ENCODE results near the gene NCBP3.
"Not testable (repeated sequence)": the region's sequence is repeated elsewhere in the genome, so short reads cannot be mapped to it uniquely, and the experiment has no call there.

The NCBP3 gene

DNA sequence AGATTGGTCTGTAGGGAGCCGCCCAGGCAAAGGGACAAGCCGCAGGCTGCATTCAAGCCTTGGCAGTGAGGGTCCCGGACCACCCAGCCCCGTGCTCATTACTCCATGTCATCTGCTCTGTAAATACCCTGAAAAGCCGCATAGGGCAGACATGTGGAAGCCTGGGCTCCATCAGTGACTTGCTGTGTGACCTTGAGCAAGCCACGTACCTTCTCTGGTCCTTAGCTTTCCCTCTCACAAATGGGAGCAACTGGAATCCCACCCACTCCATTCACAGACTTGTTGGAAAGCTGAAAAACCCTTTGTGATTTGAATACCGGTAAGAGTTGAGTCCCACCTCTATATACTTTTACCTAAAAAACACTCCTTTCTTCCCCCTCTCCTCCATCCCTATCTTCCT lies 34.9 kb upstream of the NCBP3 start:
- in situ Hi-C loops (cut with MboI; ENCODE audit: low sequenced_read_pairs), result no loop called here

DNA sequence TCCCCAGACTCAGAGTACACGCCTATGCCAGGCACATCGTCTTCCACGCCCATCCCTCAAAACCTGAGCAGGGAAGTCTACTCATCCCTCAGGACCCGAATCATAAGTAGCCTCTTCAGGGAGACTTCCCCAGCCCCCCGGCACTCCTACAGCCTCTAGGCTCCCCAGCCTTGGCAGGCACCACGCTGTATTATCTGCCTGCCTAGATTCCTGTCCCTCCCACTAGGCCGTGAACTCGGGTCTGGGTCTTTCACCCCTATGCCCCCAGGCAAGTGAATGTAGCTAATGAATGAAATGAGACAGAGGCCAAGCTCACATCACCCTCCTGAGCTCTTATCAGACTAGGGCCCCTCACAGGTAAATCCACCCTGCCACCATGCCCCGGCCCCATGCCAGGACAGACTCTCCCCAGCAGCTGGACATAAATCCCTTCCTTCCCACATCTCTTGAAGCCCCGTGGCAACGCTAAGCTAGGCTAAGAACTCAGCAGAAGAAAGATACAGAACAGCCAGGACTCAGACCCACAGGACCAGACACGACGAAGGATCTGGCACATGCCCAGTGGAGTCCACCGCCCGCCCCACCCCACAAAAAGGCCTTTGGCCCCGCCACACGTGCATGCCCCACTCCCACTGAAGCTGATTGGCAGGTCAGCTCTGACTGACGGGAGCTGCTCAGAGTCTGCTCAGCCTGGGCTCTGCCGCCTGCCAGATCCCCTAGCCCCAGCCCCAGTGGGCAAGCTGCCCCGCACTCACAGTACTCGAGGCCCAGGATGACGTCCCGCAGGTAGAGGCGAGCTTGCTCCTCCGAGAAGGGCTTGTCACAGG lies 33.8 kb upstream of the NCBP3 start:
- in situ Hi-C loops (cut with MboI; ENCODE audit: low sequenced_read_pairs), result no loop called here

DNA sequence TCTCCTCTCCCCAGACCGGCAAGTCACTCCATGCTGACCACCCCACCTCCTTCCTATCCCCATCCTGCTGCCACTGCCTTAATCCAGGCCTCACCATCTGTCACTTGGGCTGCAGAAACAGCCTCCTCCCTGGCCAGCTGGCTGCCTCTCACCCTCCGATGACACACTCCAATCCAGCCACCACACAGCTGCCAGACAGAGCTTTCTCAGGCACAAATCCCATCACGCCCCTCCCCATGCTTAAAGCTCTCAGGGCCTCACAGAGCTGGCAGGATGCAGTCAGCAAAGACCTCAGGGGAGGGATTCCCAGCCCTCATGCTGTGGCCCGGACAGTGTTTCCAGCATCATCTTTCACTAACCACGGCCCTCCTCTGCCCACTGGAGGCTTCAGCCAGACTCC lies 33.1 kb upstream of the NCBP3 start:
- in situ Hi-C loops (cut with MboI; ENCODE audit: low sequenced_read_pairs), result no loop called here

DNA sequence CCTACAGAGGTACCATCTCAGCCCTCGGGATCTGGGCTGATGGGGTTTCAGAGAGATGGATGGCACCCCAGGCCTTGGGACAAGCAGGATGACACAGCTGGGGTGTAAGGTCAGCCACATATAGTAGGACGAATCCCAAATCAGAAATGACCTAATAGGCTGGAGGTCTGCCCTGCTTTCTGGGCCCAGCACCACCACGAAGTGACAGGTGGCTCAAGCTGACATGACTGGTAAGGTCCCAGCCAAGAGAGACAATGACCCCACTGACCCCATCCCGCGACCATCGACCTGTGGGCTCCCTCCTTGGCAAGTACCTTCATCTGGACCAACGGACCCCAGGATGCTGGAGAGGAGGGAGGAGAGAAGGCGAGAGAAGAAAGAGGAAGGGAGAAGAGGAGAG lies 31.2 kb upstream of the NCBP3 start:
- in situ Hi-C loops (cut with MboI; ENCODE audit: low sequenced_read_pairs), result no loop called here

DNA sequence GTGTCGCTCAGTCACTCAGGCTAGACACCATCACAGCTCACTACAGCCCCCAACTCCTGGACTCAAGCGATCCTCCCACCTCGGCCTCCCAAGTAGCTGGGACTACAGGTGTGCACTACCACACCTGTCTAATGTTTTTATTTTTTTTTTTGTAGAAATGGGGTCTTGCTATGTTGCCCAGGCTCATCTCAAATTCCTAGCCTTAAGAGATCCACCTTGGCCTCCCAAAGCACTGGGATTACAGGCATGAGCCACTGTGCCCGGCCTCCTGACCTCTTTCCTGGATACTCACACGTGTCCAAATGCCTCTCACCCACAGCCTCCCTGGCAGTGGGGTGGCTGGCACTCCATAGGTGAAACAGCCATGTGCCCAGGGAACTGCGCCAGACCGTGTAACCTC lies 29.3 kb upstream of the NCBP3 start:
- in situ Hi-C loops (cut with MboI; ENCODE audit: low sequenced_read_pairs), result no loop called here

DNA sequence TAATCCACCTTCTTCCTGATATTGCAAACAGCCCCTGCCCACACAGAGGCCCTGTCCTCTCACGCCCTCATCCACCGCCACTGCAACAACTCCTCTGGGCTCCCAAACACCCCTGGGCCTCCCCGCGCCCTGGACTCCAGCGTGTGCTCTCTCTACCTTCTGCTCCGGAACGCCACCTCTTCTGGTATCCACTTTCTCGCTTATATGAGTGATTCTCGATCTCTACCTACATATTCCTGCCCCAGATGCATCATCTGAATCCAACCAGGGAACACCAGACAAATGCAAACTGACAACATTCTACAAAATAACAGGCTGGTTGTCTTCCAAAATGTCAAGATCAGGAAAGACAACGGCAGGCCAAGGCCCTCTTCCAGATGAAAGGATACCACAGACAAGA lies 27.8 kb upstream of the NCBP3 start:
- in situ Hi-C loops (cut with MboI; ENCODE audit: low sequenced_read_pairs), result no loop called here

DNA sequence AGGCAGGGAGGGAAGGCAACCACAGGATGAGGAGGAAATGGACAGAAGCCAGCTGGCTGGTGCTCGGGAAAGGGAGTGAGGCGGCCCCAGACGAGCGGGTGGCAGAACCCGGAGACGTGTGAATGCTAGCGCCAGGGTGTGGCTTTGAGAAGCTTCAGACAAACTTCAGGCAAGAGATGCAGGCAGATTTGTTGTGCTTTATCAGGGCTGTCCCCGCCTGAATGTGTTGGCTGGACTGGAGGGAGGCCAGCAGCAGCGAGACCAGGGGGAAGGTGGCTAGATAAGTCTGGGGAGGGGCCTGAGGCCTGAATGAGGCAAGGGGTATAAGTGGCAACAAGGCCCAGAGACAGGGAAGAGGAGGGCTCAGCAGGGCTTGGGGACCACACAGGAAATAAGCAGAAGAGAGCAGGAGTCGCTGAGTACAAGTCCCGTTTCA lies 24.8 kb upstream of the NCBP3 start:
- in situ Hi-C loops (cut with MboI; ENCODE audit: low sequenced_read_pairs), result no loop called here

DNA sequence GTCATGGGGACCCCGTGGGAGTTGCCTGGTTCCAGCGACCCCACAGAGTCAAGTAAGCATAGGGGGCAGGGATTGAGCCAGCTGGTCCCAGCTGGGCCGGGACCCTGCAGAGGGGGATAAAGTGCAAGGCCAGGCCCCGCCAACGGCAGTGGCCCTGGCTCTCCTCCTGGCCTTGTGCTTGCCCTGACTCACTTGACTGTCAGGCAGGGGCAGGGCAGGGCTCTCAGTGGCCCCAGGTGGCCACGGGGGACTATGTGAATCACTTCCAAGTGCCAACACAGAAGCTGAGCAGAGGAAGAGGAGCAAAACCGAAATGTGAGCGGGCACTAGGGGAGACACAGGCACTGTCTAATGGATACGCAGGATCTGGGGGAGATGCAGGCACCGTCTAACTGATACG lies 21.6 kb upstream of the NCBP3 start:
- in situ Hi-C loops (cut with MboI; ENCODE audit: low sequenced_read_pairs), result no loop called here

DNA sequence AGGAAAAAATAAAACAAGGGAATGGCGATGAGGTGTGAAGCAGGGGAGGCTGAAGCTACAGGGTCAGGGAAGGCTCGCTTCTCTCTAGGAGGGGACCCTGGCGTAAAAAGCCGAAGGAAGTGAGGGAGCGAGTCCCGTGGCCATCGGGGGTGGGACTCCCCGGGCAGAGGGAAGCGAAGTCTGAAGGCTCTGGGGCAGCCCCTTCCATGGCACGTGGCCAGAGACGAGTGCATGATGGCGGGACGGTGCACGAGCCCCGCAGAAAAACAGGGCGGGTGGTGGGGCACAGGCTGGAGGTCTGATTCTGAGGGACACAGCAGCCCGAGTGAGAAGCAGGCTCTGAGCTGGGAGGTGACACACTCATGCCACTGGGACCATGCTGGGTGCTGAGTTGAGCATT lies 21.1 kb upstream of the NCBP3 start:
- in situ Hi-C loops (cut with MboI; ENCODE audit: low sequenced_read_pairs), result no loop called here

DNA sequence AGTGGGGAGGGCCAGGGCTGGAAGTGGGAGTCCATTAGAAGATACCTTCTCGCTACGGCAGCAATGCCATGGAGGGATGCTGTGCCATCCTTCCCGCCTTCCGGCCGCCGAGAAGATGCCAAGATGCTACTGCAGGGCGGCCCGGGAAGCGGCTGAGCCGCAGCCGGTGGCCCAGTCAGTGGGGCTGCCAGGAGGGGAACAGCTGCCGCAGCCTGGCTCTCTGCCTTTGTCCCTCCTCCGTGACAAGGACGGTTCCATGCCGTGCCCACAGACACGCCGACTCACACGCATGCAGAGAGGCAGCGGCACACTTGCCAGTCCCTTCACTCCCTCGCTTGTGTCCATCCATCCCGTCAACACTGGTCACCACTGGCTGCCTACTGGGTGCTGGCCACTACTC lies 20.2 kb upstream of the NCBP3 start:
- in situ Hi-C loops (cut with MboI; ENCODE audit: low sequenced_read_pairs), result no loop called here

DNA sequence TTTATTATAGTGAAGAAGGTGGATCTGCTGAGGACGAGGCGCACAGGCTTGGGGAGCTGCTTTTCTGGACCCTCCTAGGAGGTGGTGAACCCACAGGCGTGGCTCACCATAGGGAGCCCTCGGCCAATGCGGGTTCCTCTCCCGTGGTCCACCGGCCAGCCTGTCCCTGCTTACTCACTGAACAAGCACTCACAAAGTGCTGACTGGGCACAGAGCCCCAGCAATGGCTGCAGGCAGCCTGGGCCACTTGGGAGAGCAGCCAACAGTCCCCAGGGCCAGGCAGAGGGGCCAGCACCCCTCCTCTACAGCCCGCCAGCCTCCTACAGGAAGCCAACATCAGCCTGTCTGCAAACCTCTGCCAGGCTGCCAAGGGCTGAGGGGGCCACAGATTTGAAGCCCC lies 19.1 kb upstream of the NCBP3 start:
- in situ Hi-C loops (cut with MboI; ENCODE audit: low sequenced_read_pairs), result no loop called here

DNA sequence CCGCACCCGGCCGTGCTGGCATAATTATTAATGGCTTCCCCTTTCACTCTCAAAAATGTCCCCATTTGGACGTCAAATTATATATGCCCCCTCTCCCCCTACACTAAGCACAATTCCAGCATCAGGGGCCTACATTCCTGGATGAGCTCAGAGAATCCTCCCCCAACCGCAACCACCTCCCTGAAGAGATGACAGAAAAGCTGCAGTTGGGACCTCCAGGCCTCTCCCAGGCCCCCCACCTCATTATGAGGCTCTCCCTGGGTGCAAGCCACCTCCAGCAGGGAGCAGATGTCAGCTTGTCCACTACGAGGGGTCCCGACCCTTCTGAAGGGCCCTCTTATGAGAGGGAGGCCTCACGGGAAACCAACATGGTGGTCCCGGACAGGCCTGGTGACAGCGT lies 18.5 kb upstream of the NCBP3 start:
- in situ Hi-C loops (cut with MboI; ENCODE audit: low sequenced_read_pairs), result no loop called here

DNA sequence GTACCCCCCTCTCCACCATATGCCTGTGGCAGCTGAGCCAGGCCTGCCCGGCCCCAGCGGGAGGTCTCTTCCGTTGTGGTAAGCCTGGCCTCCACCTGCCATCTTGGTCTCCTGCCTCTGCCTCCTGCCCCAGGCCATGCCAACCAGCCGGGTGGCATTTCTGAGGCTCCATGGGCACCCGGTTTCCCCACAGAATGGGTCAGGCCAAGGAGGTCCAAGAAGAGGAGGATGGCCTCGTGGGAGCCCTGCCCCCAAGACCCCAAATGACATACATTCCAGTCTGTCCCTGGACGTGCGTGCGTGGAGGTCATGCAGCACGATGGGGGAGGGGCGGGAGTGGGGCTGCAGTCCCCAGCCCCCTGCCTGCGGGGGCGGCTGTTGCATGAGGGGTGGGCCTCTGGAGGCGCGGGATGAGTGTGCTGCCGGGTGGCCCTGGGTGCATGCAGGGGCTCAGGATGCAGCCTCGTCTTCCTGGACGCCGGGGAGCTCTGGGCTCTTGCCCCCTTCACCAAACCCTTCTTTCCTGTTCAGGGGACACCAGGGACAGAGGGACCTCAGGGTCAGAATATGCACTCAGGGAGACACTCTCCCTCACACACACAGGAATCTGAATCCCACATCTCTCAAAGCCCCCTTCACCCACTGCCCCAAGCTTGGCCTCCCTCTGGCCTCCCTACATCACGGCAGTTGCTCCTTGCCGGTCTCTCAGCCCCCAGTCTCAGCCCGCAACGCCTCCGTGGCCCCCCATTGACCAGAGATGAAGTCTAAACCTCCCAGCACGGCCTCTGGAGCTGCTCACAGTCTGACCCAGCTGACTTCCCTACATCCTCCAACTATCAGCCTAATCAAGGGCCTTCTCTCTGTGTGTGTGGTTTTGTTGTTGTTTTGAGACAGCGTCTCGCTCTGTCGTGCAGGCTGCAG lies 16.0 kb upstream of the NCBP3 start:
- in situ Hi-C loops (cut with MboI; ENCODE audit: low sequenced_read_pairs), result no loop called here

DNA sequence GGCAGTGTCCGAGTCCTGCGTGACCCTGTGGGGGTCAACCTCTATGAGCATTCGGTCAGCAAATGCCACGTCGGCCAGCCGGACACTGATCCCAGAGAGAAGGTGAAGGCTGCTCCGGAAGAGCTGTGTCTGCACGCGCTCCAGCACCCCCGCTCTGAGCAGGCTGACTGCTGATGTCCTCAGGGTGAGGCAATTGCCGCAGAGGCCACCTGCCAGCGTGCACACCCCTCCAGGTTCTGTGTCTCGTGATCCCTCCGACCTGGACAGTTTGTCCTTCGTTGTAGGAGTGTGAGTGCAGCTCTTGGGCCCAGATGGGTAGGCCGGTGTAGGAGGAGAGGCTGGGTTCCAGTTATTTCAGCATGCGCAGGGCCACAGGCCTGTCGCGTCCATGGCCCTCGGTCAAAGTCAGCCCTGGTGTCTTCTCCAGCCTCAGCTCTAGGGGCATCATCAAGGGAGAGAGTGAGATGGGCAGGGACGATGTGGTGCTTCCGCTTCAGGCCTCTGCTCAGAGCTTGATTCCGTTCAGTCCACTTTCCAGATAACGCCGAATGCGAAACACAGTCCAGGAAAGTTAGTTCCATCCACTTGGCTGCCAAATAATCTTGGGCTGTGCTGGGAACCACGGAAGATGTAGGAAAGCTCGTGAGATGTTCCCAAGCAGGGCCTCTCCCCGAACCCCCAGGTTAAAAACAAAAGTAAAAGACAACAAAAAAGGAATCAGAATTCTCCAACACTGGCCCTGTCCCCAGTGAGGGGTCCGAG lies 15.1 kb upstream of the NCBP3 start:
- in situ Hi-C loops (cut with MboI; ENCODE audit: low sequenced_read_pairs), result no loop called here

DNA sequence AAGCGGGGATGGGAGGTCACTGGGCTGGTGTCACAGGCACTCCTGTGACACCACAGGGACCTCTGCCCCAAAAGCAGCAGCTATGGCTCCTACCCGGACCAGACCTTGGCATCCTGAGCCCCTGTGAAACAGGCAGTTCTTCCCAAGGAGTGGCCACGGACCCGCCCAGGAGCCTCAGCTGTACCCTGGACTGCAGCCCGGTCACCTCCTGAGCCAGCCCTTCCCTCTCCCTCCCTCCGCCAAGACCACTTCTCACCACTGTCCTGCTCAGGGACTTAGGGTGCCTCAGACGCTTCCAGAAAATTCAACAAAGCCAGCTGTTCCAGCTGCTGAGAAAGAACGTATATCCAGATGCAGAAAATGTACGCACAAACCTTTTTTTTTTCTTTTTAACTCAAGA lies 13.9 kb upstream of the NCBP3 start:
- in situ Hi-C loops (cut with MboI; ENCODE audit: low sequenced_read_pairs), result no loop called here

DNA sequence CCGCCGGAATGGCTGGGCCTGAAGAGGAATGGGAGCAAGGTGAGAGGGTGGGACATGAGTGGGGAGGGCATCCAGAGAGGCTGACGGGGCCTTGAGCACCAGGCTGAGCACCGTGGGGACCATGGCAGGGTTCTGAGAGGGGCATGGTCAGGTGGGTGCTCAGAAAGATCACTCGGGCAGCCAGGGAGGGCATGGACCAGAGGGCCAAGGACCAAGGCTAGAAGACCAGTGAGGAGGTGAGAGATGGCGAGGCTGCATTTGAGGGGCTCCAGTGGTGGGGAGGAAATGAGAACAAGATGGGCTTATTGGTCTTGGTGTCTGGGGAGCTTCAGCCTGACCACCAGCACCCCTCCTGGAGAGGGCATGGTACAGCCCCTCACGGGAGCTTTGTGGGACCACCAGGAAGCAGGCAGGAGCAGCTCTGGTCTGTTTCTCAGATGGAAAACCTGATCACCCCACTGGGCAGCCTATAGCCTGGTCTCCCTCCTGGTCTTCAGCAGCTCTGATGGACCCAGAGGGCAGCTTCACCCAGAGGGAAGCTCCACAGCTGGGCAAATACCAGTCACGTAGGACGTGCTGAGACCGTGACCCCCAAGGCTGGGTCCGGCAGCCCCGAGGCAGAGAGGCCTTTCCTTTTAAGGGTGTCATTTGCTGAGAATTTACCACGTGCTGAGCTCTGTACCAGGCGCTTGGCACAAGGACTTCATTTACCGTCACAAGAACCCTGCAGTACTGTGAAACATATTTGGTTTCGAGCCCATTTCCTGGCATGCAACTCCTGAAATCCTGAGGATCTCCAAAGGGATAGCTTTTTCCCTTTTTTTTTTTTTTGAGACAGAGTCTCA lies 11.4 kb upstream of the NCBP3 start:
- in situ Hi-C loops (cut with MboI; ENCODE audit: low sequenced_read_pairs), result no loop called here

DNA sequence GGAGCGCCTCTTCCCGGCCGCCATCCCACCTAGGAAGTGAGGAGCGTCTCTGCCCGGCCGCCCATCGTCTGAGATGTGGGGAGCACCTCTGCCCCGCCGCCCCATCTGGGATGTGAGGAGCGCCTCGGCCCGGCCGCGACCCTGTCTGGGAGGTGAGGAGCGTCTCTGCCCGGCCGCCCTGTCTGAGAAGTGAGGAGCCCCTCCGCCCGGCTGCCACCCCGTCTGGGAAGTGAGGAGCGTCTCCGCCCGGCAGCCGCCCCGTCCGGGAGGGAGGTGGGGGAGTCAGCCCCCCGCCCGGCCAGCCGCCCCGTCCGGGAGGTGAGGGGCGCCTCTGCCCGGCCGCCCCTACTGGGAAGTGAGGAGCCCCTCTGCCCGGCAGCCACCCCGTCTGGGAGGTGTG lies 8.2 kb upstream of the NCBP3 start:
- in situ Hi-C loops (cut with MboI; ENCODE audit: low sequenced_read_pairs), result not testable (repeated sequence)

DNA sequence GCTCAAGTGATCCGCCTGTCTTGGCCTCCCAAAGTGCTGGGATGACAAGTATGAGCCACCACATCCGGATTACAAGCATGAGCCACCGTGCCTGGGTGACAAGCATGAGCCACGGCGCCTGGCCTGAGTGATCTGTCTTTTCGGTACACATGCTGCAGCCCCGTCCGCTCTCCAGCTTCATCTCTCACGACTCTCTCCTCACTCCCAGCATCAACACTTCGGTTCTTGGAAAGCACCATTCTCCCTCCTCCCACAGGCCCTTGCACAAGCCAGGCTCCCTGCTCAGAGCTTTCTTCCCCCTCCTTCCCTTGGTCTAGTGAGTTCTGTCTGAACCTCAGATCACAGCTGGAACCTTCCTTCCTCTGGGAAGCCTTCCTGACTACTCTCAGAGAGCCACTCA lies 6.5 kb upstream of the NCBP3 start:
- in situ Hi-C loops (cut with MboI; ENCODE audit: low sequenced_read_pairs), result no loop called here

DNA sequence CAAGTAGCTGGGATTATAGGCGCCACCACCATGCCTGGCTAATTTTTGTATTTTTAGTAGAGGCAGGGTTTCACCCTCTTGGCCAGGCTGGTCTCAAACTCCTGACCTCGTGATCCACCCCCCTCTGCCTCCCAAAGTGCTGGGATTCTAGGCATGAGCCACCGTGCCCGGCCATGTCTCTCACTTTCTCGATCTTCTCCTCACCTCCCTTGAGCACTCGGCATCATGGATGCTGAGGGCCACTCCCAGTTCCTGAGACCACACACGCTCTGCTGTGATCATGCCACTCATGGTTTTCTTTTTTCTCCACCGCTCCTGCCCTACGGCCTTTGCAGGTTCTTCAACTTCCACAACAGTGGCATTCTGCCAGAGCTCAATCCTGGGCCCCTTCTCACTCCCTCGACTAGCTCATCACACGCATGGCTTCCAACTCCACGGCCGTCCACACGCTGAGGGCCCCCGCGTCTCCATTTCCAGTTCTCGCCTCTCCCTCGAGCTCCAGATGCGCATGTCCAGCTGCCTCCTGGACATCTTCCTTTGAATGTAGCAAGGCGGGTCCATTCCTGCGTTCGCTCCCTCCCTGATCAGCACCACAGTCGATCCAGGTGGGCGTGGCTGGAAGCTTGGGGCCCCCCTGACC lies 5.5 kb upstream of the NCBP3 start:
- in situ Hi-C loops (cut with MboI; ENCODE audit: low sequenced_read_pairs), result no loop called here

DNA sequence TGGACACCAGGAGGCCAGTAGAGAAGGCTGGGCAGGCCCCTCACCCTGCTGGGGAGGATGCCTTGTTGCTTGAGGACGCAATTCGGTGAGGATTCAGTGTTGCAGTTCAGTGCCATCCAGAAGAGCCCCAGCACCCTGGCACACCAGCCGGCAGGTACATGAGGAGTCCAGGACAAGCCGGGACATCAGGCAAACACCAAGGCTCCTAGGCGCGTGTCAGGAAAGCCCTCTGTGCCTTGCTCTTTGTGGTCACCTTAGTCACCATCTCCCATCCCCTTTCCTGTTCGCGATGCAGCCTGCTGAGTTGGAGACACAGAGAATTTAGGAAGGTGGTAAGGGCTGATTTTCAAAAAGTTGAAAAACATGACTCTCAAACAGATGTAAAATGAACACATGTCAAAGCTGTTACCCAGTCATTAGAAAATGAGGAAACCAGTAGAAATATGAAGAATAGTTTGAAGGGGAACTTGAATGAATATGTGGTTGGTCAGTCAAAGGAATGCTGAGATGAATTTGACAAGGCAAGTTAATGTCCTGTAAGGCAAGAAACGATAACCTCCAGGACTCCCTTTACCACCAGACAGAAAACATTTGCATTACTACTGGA lies 2.3 kb upstream of the NCBP3 start:
- in situ Hi-C loops (cut with MboI; ENCODE audit: low sequenced_read_pairs), result no loop called here

Measured in HL-60/S4 (cell line).